NCI-H526 (cell line): ENCODE results near the gene SPEM2.
"Not testable (repeated sequence)": the region's sequence is repeated elsewhere in the genome, so short reads cannot be mapped to it uniquely, and the experiment has no call there.

Experiments used
- DNase-seq, 2 experiments: peaks; one replicate each; lab custom pipeline; 2025; lab: John Stamatoyannopoulos, UW

The SPEM2 gene

DNA sequence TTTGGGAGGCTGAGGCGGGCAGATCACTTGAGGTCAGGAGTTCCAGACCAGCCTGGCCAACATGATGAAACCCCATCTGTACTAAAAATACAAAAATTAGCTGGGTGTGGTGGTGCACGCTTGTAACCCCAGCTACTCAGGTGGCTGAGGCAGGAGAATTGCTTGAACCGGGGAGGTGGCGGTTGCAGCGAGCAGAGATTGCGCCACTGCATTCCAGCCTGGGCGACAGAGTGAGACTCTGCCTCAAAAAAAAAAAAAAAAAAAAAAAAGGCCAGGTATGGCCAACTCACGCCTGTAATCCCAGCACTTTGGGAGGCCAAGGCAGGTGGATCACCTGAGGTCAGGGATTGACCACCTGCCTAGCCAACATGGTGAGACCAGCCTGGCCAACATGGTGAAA is 49.4 kb downstream of the SPEM2 start:
- not testable (repeated sequence) for DNase-seq

DNA sequence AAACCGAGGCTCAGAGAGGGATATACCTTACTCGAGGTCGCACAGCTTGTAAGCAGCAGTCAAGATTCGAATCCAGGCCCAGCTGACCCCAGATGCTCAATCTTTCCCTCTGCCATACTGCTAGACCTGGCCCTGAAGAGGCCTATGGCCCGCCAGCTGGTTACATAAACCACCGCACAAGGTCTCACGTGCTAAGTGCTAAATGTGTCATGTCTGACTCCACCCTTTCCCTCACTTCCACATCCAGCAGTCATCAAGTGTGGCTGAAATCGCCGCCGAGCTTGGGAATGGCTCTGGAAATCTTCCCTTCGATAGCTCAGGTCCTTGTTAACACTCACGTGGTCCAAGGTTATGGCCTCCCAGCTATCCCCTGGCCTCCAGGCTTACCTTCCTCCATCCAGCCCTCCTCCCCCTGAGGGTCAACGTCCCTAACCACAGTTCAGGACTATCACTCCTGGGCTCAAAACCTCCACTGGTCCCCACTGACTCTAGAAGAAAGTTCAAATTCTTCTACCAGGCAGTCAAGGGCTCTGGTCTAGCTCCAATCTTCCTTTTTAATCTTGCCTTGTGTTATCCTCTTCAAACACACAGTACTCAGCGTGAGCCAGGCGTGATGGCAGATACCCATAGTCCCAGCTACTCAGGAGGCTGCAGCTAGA is 50.5 kb downstream of the SPEM2 start:
- DNase-seq: no peak

DNA sequence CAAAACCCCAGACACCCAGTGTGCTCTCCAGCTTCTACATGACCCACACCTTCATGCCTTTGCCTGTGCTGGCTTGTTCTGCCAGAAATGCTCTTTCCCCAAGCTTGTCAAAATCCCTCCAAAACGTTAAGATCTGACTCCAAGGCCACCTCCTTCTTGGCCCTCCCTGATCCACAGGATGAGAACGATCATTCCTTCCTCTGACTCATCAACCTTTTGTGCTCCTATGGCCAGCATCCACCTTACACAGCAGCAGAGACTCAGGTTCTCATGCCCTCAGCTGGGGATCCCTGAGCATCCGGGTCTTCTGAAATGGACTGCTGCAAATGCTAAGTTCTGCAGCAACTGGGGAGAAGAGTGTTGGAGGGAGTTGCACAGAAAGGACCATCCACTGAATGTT is 51.1 kb downstream of the SPEM2 start:
- DNase-seq: no peak

DNA sequence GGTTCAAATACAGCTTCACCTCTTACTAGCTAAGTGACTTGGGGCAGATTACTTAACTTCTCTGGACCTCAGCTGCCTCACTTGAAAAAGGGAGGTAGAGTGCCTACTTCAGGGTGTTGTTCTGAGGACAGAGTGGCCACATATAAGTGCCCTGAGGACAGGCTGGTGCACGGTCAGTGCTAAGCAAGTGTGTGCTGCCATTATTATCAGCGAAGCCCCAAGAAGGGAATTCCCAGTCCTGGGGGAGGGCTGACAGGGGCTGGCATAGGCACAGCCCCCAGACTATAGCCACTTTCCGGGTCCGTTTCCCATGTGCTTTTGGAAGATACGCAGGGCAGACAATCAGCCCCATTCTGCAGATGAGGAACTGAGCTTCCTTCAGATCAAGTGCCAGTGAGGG is 51.5 kb downstream of the SPEM2 start:
- no peak for DNase-seq
